GM10266 (cell line): ENCODE results near the gene BDKRB1.

Experiments used
- DNase-seq: peaks from one replicate; pipeline ENCODE4 v3.0.0; 2012; ENCODE audit errors: extremely low spot score
- CTCF ChIP-seq: IDR thresholded peaks from 2 replicates; pipeline ENCODE4 v1.5.1; 2012; ENCODE audit warnings: mild to moderate bottlenecking, low read depth; ENCODE audit not compliant: control insufficient read depth, insufficient read depth; ENCODE audit errors: missing control alignments

The BDKRB1 gene

GRCh38 chr14:96214793-96215192 is 41.2 kb upstream of the BDKRB1 start:
- no peak for DNase-seq
- TF ChIP-seq CTCF = no peak

- DNase-seq = no peak
- no peak for TF ChIP-seq CTCF
These were observed 40.4 kb upstream of the BDKRB1 start for GRCh38 chr14:96215452-96216244.

DNA sequence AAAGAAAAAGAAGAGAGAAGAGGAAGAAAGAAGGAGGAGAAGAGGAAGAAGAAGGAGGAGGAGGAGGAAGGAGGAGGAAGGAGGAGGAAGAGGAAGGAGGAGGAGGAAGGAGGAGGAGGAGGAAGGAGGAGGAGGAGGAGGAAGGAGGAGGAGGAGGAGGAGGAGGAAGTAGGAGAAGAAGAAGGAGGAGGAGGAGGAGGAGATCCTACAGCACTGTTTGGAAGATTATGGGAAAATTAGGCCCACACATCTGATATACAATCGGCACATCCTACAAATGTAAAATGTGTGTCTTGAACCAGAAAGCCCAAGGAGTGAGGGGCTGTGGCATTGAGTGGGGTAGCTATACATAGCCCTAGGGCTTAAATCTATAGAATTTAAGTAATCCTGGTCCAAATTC is 39.4 kb upstream of the BDKRB1 start:
- no peak for DNase-seq
- TF ChIP-seq CTCF = no peak

DNA sequence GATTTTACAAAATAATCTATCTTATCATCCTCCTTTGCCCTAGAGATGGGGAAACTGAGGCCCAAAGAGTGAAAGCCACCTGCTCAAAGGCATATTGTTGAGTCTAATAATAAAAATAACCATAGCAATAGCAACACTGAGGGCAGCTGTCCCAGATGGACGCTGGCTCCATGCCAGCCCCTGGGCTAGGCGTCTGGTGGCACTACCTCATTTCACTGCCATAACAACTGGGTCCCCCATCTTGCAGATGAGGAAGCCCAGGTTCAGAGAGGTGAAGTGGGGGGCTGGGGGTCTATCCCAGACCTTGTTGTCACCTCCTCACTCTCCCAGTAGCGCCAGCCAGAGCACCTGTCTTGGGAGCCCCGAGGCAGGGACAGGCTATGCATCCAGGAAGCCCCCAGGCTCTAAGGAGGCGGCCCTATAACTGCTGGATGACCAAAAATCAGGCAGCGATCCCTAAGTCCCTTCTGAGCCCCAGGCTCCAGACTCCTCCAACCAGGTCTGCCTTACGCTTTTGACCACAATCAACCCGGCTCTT is 38.6 kb upstream of the BDKRB1 start:
- no peak for TF ChIP-seq CTCF
- no peak for DNase-seq

DNA sequence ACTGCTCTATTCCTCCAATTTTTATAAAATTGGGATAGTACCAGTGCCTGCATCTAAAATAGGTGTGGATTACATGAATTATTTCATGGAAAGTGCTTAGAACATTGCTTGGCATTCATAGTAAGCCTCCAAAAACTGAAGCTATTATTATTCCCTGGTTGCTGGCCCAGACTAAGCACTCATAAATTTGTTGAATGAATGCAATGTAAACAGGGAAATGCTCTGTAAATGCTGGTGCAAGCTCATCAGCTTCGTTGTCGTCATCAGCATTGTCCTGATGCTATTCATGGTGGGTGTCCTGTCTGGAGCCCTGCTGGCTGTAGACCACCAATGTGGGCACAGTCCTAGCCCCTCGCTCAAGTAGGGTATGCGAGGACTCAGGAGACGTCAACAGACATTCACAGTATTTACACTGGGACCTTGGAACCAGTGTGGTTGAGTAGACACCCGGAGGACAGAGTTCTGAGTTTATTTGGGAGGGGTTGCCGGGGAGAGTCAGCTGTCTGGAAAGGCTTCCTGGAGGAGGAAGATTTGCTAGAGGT is 34.8 kb upstream of the BDKRB1 start:
- no peak for TF ChIP-seq CTCF
- DNase-seq = no peak

DNA sequence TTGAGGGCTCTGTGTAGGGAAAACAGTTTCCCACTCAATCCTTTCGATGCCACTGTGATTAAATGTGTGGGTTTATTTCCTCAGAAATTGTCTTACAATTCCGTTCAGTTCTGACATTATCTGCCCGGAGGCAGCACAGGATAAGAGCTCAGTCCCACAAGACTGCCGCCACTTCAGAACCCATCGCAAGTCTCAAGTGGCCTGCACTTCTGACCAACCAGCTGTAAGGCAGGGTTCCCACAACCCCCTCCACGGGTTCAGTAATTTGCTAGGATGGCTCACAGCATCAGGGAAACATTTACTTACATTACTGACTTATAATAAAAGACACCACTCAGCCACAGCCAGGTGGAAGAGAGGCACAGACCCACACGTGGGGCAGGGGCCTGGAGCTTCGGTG is 34.2 kb upstream of the BDKRB1 start:
- no peak for TF ChIP-seq CTCF
- no peak for DNase-seq

DNA sequence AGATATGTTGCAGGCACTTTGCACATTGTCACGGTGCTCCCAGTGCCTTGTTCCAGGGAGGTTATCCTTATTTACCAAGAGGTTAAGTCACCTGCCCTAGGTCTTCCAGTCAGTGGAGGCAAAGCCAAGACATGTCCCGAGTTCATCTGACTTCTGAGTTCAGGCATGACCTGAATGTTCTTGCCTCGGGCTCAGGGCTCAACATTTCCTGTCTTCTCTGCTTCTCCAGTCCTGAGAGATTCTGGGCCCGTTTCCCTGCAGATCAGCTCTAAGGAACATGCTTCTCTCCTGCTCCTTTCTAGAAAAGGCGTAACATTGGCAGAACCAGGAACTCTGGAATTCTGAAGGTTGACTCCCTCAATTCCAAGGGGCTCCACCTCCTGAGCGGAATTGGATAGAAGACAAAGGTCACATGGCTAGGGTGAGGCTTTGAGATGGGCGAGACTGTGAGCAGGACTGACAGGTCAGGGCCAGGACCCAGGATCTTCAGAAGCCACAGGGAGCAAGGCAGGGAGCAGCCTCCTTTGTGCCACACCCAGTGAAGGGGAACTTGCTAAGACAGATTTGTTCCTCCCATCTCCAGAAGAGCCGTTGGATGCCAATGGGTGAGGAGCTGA is 31.4 kb upstream of the BDKRB1 start:
- no peak for DNase-seq
- no peak for TF ChIP-seq CTCF
